ENCODE measurements around the gene LEUTX. TPM values are rescaled to one million over a fixed set of nuclear protein-coding genes. Genes with fewer than 3 reads are reported as not detected.

LEUTX gene
- total and polyA plus RNA-seq, 5 donors from 2014 or later: not detected

DNA sequence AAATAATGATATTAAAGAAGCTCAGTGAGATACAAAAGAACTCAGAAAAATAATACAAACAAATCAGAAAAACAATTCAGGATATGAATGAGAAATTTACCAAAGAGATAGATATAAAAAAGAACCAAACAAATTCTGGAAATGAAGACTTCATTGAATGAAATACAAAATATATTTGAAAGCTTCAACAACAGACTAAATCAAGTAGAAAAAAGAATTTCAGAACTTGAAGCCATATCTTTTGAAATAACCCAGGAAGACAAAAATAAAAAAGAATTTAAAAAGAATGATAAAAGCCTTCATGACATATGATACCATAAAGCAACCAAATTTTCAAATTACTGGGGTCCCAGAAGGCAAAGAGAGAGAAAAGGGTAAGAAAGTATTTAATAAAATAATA lies 9.6 kb downstream of the LEUTX start:
- Mint-ChIP-seq H3K27me3 (peaks cover 32% of the 10 kb centered on the region), H3K27ac (no peak overlapping the region), H3K4me3 (no peak overlapping the region), H3K4me1 (no peaks in the 10 kb centered on the region), H3K36me3 (peaks cover 4% of the 10 kb centered on the region), H3K9me3 (peaks cover 0 to 13% (median 6%) of the 10 kb centered on the region in 7 donors)
- no peaks in the 10 kb centered on the region for H3K4me1 ChIP-seq (ENCODE audit: control insufficient read depth, insufficient read depth, low read length, poor library complexity, severe bottlenecking)
- no peak for ATAC-seq (ENCODE audit: low read depth in 2 of 2)
- H3K27ac ChIP-seq (ENCODE audit: insufficient read depth, low read length, poor library complexity, severe bottlenecking): no peak overlapping the region
- no peak overlapping the region for H3K4me3 ChIP-seq (ENCODE audit: low read depth, low read length)
- H3K36me3 ChIP-seq (ENCODE audit: control insufficient read depth, insufficient read depth, low read length): no peaks in the 10 kb centered on the region
- no peak for DNase-seq
- H3K9me3 ChIP-seq (ENCODE audit: control insufficient read depth in 2 of 2, low read length in 2 of 2): peaks cover 11 to 19% of the 10 kb centered on the region in 2 experiments
- H3K27me3 ChIP-seq (ENCODE audit: control insufficient read depth, insufficient read depth, low read length): peaks cover 9% of the 10 kb centered on the region

DNA sequence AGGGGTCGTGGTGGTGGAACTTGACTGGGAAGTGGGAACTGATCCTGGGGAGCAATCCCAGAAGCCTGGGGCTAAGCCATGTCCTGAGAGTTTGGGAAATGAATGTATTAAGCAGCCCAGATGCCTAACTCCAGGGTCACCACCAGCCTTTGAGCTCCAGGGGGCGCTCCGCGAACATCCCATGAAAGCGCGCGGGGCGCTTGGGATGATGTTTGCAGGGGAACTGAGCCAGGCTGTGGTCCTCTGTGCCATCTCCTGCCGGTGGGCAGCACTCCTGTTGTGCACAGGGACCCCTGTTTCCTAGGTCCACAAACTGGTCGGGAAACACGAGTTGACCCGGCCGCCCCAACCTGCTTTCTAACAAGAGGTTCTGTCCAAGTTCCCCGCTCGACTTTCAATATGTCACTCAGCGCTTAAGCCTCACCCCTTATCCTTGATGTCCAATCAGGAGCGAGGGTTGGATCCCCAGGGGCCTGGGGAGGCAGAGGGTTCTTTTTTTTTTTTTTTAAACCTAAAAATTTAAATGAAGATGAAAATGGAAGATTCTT lies 14.4 kb downstream of the LEUTX start:
- ATAC-seq (ENCODE audit: low read depth in 2 of 2) (peak; percentile 85 to 86), DNase-seq (peak; percentile 56 to 78 (median 68))
- H3K4me3 ChIP-seq (ENCODE audit: low read depth, low read length): peak overlapping the region; percentile 62
- H3K9me3 Mint-ChIP-seq: peaks cover 0 to 8% (median 5%) of the 10 kb centered on the region in 7 donors
- peaks cover 6% of the 10 kb centered on the region for H3K27me3 ChIP-seq (ENCODE audit: control insufficient read depth, insufficient read depth, low read length)
- peaks cover 29% of the 10 kb centered on the region for H3K27me3 Mint-ChIP-seq
- no peaks in the 10 kb centered on the region for H3K36me3 ChIP-seq (ENCODE audit: control insufficient read depth, insufficient read depth, low read length)
- H3K4me3 Mint-ChIP-seq: peak overlapping the region in 3 of 4 donors; percentile 69 to 85 (median 76)
- H3K4me1 ChIP-seq (ENCODE audit: control insufficient read depth, insufficient read depth, low read length, poor library complexity, severe bottlenecking): no peaks in the 10 kb centered on the region
- no peak overlapping the region for H3K27ac ChIP-seq (ENCODE audit: insufficient read depth, low read length, poor library complexity, severe bottlenecking)
- H3K4me1 Mint-ChIP-seq: no peaks in the 10 kb centered on the region
- H3K9me3 ChIP-seq (ENCODE audit: control insufficient read depth in 2 of 2, low read length in 2 of 2): peaks cover 7 to 9% of the 10 kb centered on the region in 2 experiments
- peaks cover 4% of the 10 kb centered on the region for H3K36me3 Mint-ChIP-seq
- peak overlapping the region in 2 of 3 donors; percentile 20 to 75 for H3K27ac Mint-ChIP-seq

DNA sequence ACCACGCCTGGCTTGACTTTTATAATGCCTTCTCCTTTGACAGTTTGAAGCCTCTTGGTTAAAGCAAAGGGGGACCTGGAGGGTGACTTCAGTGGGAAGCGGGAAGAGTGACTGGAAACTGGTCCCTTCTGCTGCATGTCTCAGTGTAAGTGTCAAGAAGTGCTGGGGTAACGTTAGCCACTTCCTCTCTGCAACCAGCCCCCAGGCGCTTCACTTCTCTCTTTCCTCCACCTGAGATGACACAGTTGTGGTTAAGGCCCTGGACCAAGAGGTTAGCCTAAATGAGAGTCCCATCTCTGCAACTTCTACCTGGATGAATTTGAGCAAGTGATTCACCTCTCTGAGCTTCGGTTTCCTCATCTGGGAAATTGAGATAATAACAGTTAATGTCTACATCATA lies 16.3 kb downstream of the LEUTX start:
- Mint-ChIP-seq H3K36me3 (no peaks in the 10 kb centered on the region), H3K4me3 (no peak overlapping the region), H3K9me3 (no peaks in the 10 kb centered on the region), H3K27me3 (peaks cover 35% of the 10 kb centered on the region), H3K4me1 (no peaks in the 10 kb centered on the region), H3K27ac (no peak overlapping the region)
- no peaks in the 10 kb centered on the region for H3K4me1 ChIP-seq (ENCODE audit: control insufficient read depth, insufficient read depth, low read length, poor library complexity, severe bottlenecking)
- no peak overlapping the region for H3K27ac ChIP-seq (ENCODE audit: insufficient read depth, low read length, poor library complexity, severe bottlenecking)
- peaks cover 9% of the 10 kb centered on the region for H3K27me3 ChIP-seq (ENCODE audit: control insufficient read depth, insufficient read depth, low read length)
- H3K4me3 ChIP-seq (ENCODE audit: low read depth, low read length): no peak overlapping the region
- DNase-seq (no peak), ATAC-seq (ENCODE audit: low read depth in 2 of 2) (no peak)
- no peaks in the 10 kb centered on the region for H3K9me3 ChIP-seq (ENCODE audit: control insufficient read depth in 2 of 2, low read length in 2 of 2)
- no peaks in the 10 kb centered on the region for H3K36me3 ChIP-seq (ENCODE audit: control insufficient read depth, insufficient read depth, low read length)

DNA sequence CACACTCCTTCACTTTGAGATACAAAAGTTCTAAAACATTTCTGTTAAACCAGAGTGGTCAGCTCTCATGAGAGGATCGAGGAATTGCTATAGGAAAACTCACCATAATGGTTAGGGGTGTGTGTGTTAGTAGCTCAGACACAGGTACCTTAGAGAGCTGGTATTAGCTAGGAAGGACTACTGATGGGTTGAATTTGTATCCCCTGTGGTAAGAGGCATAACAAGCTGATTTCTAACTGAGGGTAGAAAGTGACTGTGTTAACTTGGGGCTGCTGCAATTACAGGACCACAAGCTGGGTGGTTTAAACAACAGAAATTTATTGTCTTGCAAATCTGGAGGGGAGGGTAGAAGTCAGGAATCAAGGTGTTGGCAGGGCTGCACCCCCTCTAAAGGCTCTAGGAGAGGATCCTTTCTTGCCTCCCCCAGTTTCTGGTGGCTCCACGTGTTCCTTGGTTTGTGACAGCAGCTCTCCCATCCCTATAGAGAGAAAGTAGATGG lies 17.4 kb downstream of the LEUTX start:
- peaks cover 9% of the 10 kb centered on the region for H3K27me3 ChIP-seq (ENCODE audit: control insufficient read depth, insufficient read depth, low read length)
- Mint-ChIP-seq H3K4me1 (no peaks in the 10 kb centered on the region), H3K36me3 (no peaks in the 10 kb centered on the region), H3K9me3 (no peaks in the 10 kb centered on the region), H3K27ac (no peak overlapping the region), H3K27me3 (peaks cover 39% of the 10 kb centered on the region), H3K4me3 (peak overlapping the region in 1 of 4 donors; percentile 34)
- H3K9me3 ChIP-seq (ENCODE audit: control insufficient read depth in 2 of 2, low read length in 2 of 2): no peaks in the 10 kb centered on the region
- no peak overlapping the region for H3K4me3 ChIP-seq (ENCODE audit: low read depth, low read length)
- no peak for ATAC-seq (ENCODE audit: low read depth in 2 of 2)
- DNase-seq: no peak
- no peak overlapping the region for H3K27ac ChIP-seq (ENCODE audit: insufficient read depth, low read length, poor library complexity, severe bottlenecking)
- no peaks in the 10 kb centered on the region for H3K36me3 ChIP-seq (ENCODE audit: control insufficient read depth, insufficient read depth, low read length)
- H3K4me1 ChIP-seq (ENCODE audit: control insufficient read depth, insufficient read depth, low read length, poor library complexity, severe bottlenecking): no peaks in the 10 kb centered on the region

DNA sequence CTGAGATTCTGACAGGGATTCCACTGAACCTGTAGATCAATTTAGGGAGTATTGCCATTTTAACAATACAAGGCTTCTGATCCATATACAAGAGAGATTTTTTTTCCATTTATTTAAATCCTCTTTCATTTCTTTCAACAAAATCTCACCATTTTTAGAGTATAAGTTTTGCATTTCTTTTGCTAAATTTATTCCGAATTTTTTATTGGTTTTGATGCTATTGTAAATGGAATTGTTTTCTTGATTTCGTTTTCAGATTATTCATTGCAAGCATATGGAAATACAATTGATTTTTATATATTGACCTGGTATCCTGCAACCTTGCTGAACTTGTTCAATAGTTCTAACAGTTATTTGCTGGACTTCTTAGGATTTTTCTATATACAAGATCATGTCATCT lies 18.4 kb downstream of the LEUTX start:
- Histone ChIP-seq H3K27ac (ENCODE audit: insufficient read depth, low read length, poor library complexity, severe bottlenecking) (no peak overlapping the region), H3K4me3 (ENCODE audit: low read depth, low read length) (no peak overlapping the region), H3K9me3 (ENCODE audit: control insufficient read depth in 2 of 2, low read length in 2 of 2) (no peaks in the 10 kb centered on the region), H3K4me1 (ENCODE audit: control insufficient read depth, insufficient read depth, low read length, poor library complexity, severe bottlenecking) (no peaks in the 10 kb centered on the region), H3K27me3 (ENCODE audit: control insufficient read depth, insufficient read depth, low read length) (peaks cover 9% of the 10 kb centered on the region), H3K36me3 (ENCODE audit: control insufficient read depth, insufficient read depth, low read length) (no peaks in the 10 kb centered on the region)
- Mint-ChIP-seq H3K4me1 (no peaks in the 10 kb centered on the region), H3K27me3 (peaks cover 45% of the 10 kb centered on the region), H3K9me3 (no peaks in the 10 kb centered on the region), H3K4me3 (no peak overlapping the region), H3K36me3 (no peaks in the 10 kb centered on the region), H3K27ac (no peak overlapping the region)
- no peak for ATAC-seq (ENCODE audit: low read depth in 2 of 2)
- no peak for DNase-seq

DNA sequence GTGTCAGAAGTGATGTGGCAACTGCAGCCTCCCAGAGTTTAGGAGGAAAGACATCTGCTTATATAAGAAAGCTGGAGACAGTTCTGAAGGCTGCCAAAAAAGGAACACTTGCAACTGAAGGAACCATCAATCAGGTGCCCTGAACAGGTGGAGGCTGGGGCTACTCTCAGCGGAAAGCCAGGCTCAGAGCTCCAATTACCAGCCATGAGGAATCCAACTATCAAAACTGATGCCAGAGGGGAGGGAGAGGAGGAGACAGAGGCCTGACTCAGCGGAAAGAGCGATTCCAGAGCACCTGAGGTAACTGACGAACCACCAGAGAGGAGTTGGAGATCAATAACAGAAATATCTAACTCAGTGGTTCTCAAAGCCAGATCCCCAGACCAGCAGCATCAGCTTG lies 24.3 kb downstream of the LEUTX start:
- Histone ChIP-seq H3K27ac (ENCODE audit: insufficient read depth, low read length, poor library complexity, severe bottlenecking) (no peak overlapping the region), H3K4me1 (ENCODE audit: control insufficient read depth, insufficient read depth, low read length, poor library complexity, severe bottlenecking) (no peaks in the 10 kb centered on the region), H3K36me3 (ENCODE audit: control insufficient read depth, insufficient read depth, low read length) (no peaks in the 10 kb centered on the region), H3K27me3 (ENCODE audit: control insufficient read depth, insufficient read depth, low read length) (peaks cover 10% of the 10 kb centered on the region), H3K4me3 (ENCODE audit: low read depth, low read length) (no peak overlapping the region), H3K9me3 (ENCODE audit: control insufficient read depth in 2 of 2, low read length in 2 of 2) (no peaks in the 10 kb centered on the region)
- DNase-seq (no peak), ATAC-seq (ENCODE audit: low read depth in 2 of 2) (no peak)
- Mint-ChIP-seq H3K27me3 (peaks cover 23% of the 10 kb centered on the region), H3K9me3 (peaks cover 0 to under 1% (median 0%) of the 10 kb centered on the region in 7 donors), H3K4me3 (no peak overlapping the region), H3K27ac (no peak overlapping the region), H3K36me3 (no peaks in the 10 kb centered on the region), H3K4me1 (no peaks in the 10 kb centered on the region)

DNA sequence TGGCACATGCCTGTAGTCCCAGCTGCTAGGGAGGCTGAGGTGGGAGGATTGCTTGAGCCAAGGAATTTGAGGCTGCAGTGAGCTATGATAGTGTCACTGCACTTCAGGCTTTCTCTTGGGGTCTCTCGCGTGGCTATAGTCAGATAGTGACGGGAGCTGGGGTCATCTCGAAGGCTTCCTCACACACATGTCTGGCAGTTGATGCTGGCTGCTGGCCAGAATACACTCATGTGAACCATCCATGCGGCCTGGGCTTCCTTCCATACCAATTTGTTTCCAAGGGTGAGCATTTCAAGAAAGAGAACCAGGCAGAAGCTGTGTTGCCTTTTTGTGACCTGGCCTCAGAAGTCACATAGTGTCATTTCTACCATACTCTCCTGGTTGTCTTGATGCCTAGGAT lies 26.4 kb downstream of the LEUTX start:
- Histone ChIP-seq H3K9me3 (ENCODE audit: control insufficient read depth in 2 of 2, low read length in 2 of 2) (no peaks in the 10 kb centered on the region), H3K36me3 (ENCODE audit: control insufficient read depth, insufficient read depth, low read length) (no peaks in the 10 kb centered on the region), H3K27ac (ENCODE audit: insufficient read depth, low read length, poor library complexity, severe bottlenecking) (no peak overlapping the region), H3K27me3 (ENCODE audit: control insufficient read depth, insufficient read depth, low read length) (peaks cover 8% of the 10 kb centered on the region), H3K4me1 (ENCODE audit: control insufficient read depth, insufficient read depth, low read length, poor library complexity, severe bottlenecking) (no peaks in the 10 kb centered on the region), H3K4me3 (ENCODE audit: low read depth, low read length) (no peak overlapping the region)
- H3K36me3 Mint-ChIP-seq: no peaks in the 10 kb centered on the region
- peaks cover 16% of the 10 kb centered on the region for H3K27me3 Mint-ChIP-seq
- H3K4me1 Mint-ChIP-seq: no peaks in the 10 kb centered on the region
- no peak overlapping the region for H3K4me3 Mint-ChIP-seq
- no peak for ATAC-seq (ENCODE audit: low read depth in 2 of 2)
- H3K9me3 Mint-ChIP-seq: peaks cover 0 to 2% (median 0%) of the 10 kb centered on the region in 7 donors
- no peak for DNase-seq
- H3K27ac Mint-ChIP-seq: no peak overlapping the region

DNA sequence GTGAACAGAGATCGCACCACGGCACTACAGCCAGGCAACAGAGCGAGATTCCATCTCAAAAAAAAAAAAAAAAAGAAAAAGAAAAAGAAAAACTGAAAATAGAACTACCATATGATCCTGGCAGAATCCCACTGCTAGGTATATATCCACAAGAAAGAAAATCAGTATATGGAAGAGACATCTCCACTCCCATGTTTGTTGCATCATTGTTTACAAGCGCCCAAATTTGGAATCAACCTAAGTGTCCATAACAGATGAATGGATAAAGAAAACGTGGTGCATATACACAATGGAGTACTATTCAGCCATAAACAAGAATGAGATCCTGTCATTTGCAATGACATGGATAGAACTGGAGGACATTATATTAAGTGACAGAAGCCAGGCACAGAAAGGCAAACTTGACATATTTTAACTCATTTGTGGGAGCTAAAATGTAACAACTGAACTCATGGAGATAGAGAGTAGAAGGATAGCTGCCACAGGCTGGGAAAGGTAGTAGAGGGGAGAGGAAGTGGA lies 29.3 kb downstream of the LEUTX start:
- no peaks in the 10 kb centered on the region for H3K36me3 Mint-ChIP-seq
- Histone ChIP-seq H3K27ac (ENCODE audit: insufficient read depth, low read length, poor library complexity, severe bottlenecking) (no peak overlapping the region), H3K36me3 (ENCODE audit: control insufficient read depth, insufficient read depth, low read length) (no peaks in the 10 kb centered on the region), H3K4me3 (ENCODE audit: low read depth, low read length) (no peak overlapping the region), H3K4me1 (ENCODE audit: control insufficient read depth, insufficient read depth, low read length, poor library complexity, severe bottlenecking) (no peaks in the 10 kb centered on the region), H3K9me3 (ENCODE audit: control insufficient read depth in 2 of 2, low read length in 2 of 2) (no peaks in the 10 kb centered on the region), H3K27me3 (ENCODE audit: control insufficient read depth, insufficient read depth, low read length) (peaks cover 5% of the 10 kb centered on the region)
- no peak overlapping the region for H3K27ac Mint-ChIP-seq
- peaks cover 5% of the 10 kb centered on the region for H3K27me3 Mint-ChIP-seq
- H3K4me3 Mint-ChIP-seq: no peak overlapping the region
- no peaks in the 10 kb centered on the region for H3K4me1 Mint-ChIP-seq
- ATAC-seq (ENCODE audit: low read depth in 2 of 2) (no peak), DNase-seq (no peak)
- peaks cover 0 to 2% (median 0%) of the 10 kb centered on the region in 7 donors for H3K9me3 Mint-ChIP-seq
